Testis (tissue), 2 donors: ENCODE results near the gene RABIF.

Experiments
- POLR2A ChIP-seq: fragments of 450-650 bp; IDR thresholded peaks from one replicate; pipeline ENCODE4 v1.6.1; 2017; ENCODE audit warnings: antibody characterized with exemption, mild to moderate bottlenecking, moderate library complexity
- TF ChIP-seq, protein P1 (sequence below), 3 experiments: fragments of 450-650 bp in 2 of 3; fragments of 200-600 bp in 1 of 3; sonication (generic) in 1 of 3; IDR thresholded peaks; one replicate each; pipeline ENCODE4 v1.5.1; 2016 to 2019; ENCODE audit warnings: antibody characterized with exemption in 3 of 3, mild to moderate bottlenecking in 2 of 3, moderate library complexity in 1 of 3

DNA sequence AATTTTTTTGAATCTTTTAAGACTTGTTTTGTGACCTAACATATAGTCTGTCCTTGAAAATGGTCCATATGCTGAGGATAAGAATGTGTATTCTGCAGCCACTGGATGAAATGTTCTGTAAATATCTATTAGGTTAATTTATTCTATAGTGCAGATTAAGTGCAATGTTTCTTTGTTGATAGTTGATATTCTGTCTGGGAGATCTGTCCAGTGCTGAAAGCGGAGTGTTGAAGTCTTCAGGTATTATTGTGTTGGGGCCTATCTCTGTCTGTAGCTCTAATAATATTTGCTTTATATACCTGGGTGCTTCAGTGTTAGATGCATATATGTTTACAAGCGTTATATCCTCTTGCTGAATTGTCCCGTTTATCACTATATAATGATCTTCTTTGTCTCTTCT, 45.8 kb upstream of the RABIF start:
- no peak for TF ChIP-seq POLR2A
- TF ChIP-seq, protein P1, sequence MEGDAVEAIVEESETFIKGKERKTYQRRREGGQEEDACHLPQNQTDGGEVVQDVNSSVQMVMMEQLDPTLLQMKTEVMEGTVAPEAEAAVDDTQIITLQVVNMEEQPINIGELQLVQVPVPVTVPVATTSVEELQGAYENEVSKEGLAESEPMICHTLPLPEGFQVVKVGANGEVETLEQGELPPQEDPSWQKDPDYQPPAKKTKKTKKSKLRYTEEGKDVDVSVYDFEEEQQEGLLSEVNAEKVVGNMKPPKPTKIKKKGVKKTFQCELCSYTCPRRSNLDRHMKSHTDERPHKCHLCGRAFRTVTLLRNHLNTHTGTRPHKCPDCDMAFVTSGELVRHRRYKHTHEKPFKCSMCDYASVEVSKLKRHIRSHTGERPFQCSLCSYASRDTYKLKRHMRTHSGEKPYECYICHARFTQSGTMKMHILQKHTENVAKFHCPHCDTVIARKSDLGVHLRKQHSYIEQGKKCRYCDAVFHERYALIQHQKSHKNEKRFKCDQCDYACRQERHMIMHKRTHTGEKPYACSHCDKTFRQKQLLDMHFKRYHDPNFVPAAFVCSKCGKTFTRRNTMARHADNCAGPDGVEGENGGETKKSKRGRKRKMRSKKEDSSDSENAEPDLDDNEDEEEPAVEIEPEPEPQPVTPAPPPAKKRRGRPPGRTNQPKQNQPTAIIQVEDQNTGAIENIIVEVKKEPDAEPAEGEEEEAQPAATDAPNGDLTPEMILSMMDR (IDR thresholded peaks at IDR 0.05) = no peak
